ENCODE measurements around the gene PCBP3. TPM values are rescaled to one million over a fixed set of nuclear protein-coding genes. Genes with fewer than 3 reads are reported as not detected.

Gene PCBP3
- total and polyA plus RNA-seq, 2 of the 13 experiments (the other 11 are each of a cell fraction or from before 2014, with no cell fraction given): not detected

DNA sequence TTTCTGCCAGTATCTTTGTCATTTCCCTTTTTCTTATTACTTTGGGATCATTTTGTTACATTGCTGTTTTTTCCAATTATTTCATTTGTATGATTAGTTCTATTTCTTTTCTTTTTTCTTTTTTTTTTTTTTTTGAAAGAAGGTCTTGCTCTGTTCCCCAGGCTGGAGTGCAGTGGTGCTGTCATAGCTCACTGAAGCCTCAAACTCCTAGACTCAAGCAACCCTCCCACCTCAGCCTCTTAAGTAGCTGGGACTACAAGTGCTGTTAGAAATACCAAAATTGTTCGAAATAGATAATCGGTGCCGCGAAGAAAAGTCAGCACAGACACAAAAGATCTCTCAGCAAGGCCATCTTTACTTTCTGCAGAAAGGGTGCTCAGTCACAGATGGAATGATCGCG is 311.4 kb downstream of the PCBP3 start:
- H3K36me3 ChIP-seq (replicated peaks in 1 of 2; ENCODE audit: control insufficient read depth in 1 of 2, insufficient read depth in 2 of 2, low read length in 2 of 2): no peaks in the 10 kb centered on the region
- ChIA-PET POLR2A (no interaction called here), CTCF (ENCODE audit: low intra/inter-chr PET ratio, low total read pairs) (no interaction called here)
- no peak for ATAC-seq
- H3K27me3 ChIP-seq (ENCODE audit: control insufficient read depth in 1 of 2, insufficient read depth in 2 of 2, low read length in 2 of 2): peaks cover 1 to 46% of the 10 kb centered on the region in 2 experiments; a peak in 4 of 5 replicates
- H3K4me3 ChIP-seq (replicated peaks in 1 of 3; ENCODE audit: insufficient read depth in 1 of 3, low read depth in 2 of 3, low read length in 3 of 3): no peak overlapping the region
- no peak for DNase-seq (ENCODE audit: low spot score)
- no peak overlapping the region for H2AFZ ChIP-seq (ENCODE audit: low read length)
- TF ChIP-seq ZNF75D (CRISPR knock-in tag; IDR thresholded peaks at IDR 0.05; ENCODE audit: borderline replicate concordance) (no peak), ZKSCAN5 (CRISPR knock-in tag; IDR thresholded peaks at IDR 0.05) (no peak), ZNF83 (CRISPR knock-in tag; IDR thresholded peaks at IDR 0.05; ENCODE audit: borderline replicate concordance) (no peak), ZNF746 (CRISPR knock-in tag; IDR thresholded peaks at IDR 0.05) (no peak)
- TF ChIP-seq, protein P1, sequence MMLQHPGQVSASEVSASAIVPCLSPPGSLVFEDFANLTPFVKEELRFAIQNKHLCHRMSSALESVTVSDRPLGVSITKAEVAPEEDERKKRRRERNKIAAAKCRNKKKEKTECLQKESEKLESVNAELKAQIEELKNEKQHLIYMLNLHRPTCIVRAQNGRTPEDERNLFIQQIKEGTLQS (CRISPR knock-in tag; IDR thresholded peaks at IDR 0.05): no peak
- TF ChIP-seq, protein P2, sequence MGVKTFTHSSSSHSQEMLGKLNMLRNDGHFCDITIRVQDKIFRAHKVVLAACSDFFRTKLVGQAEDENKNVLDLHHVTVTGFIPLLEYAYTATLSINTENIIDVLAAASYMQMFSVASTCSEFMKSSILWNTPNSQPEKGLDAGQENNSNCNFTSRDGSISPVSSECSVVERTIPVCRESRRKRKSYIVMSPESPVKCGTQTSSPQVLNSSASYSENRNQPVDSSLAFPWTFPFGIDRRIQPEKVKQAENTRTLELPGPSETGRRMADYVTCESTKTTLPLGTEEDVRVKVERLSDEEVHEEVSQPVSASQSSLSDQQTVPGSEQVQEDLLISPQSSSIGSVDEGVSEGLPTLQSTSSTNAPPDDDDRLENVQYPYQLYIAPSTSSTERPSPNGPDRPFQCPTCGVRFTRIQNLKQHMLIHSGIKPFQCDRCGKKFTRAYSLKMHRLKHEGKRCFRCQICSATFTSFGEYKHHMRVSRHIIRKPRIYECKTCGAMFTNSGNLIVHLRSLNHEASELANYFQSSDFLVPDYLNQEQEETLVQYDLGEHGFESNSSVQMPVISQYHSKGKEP (CRISPR knock-in tag; IDR thresholded peaks at IDR 0.05): no peak
- no peaks in the 10 kb centered on the region for H3K79me2 ChIP-seq (ENCODE audit: insufficient read depth, low read length)
- no peak overlapping the region for H3K9ac ChIP-seq (ENCODE audit: insufficient read depth, low read depth, low read length)
- H3K4me2 ChIP-seq (ENCODE audit: low read depth, low read length): no peak overlapping the region
- H3K9me3 ChIP-seq (ENCODE audit: low read length): no peaks in the 10 kb centered on the region
- no TSS peak for BruUV-seq (replicated peaks)
- in situ Hi-C loops (cut with HindIII; ENCODE audit: extremely low pct_ligation_motif_present, low pct_unique_long_range_greater_than_20kb): no loop called here
- intact Hi-C loops (cut with micrococcal nuclease; ENCODE audit: unreplicated experiment): no loop called here
- 55% methylated on average over 6 of the region's 6 CpGs for WGBS (ENCODE audit: low lambda C conversion rate)
- FAIRE-seq: no peak
- H3K4me1 ChIP-seq (ENCODE audit: insufficient read depth, low read length): no peaks in the 10 kb centered on the region
- no peaks in the 10 kb centered on the region for H4K20me1 ChIP-seq (ENCODE audit: insufficient read depth, low read length)
- H3K27ac ChIP-seq (ENCODE audit: extremely low read length, insufficient read depth, low read length): no peak overlapping the region

DNA sequence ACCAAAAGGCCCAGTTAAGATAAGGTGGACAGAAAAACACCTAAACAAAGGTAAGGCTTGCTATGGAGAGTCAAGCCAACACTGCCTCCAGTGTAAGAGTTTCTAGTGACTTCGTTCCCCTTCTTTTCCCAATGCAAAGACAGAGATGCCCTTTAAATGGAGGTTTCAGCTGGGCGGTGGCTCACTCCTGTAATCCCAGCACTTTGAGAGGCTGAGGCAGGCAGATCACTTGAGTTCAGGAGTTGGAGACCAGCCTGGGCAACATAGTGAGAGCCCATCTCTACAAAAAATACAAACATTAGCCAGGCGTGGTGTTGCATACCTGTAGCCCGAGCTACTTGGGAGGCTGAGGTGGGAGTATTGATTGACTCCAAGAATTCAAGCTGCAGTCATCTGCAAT is 314.0 kb downstream of the PCBP3 start:
- 19% methylated on average over 4 of the region's 4 CpGs for WGBS (ENCODE audit: low lambda C conversion rate)
- no peaks in the 10 kb centered on the region for H3K4me1 ChIP-seq (ENCODE audit: insufficient read depth, low read length)
- in situ Hi-C loops (cut with HindIII; ENCODE audit: extremely low pct_ligation_motif_present, low pct_unique_long_range_greater_than_20kb) (no loop called here), intact Hi-C loops (cut with micrococcal nuclease; ENCODE audit: unreplicated experiment) (no loop called here)
- ChIA-PET CTCF (ENCODE audit: low intra/inter-chr PET ratio, low total read pairs) (no interaction called here), POLR2A (no interaction called here)
- DNase-seq (ENCODE audit: low spot score) (no peak), FAIRE-seq (no peak), ATAC-seq (no peak)
- H3K9ac ChIP-seq (ENCODE audit: insufficient read depth, low read depth, low read length): no peak overlapping the region
- no peaks in the 10 kb centered on the region; the same call in 1 of the 2 replicates for H3K9me3 ChIP-seq (ENCODE audit: low read length)
- no peaks in the 10 kb centered on the region for H4K20me1 ChIP-seq (ENCODE audit: insufficient read depth, low read length)
- H3K4me2 ChIP-seq (ENCODE audit: low read depth, low read length): no peak overlapping the region
- H3K79me2 ChIP-seq (ENCODE audit: insufficient read depth, low read length): no peaks in the 10 kb centered on the region
- no TSS peak for BruUV-seq (replicated peaks)
- H3K27me3 ChIP-seq (ENCODE audit: control insufficient read depth in 1 of 2, insufficient read depth in 2 of 2, low read length in 2 of 2): peaks cover 0 to 26% of the 10 kb centered on the region in 2 experiments; a peak in 2 of 5 replicates
- H3K36me3 ChIP-seq (replicated peaks in 1 of 2; ENCODE audit: control insufficient read depth in 1 of 2, insufficient read depth in 2 of 2, low read length in 2 of 2): no peaks in the 10 kb centered on the region
- no peak overlapping the region for H2AFZ ChIP-seq (ENCODE audit: low read length)
- no peak overlapping the region for H3K27ac ChIP-seq (ENCODE audit: extremely low read length, insufficient read depth, low read length)
- H3K4me3 ChIP-seq (replicated peaks in 1 of 3; ENCODE audit: insufficient read depth in 1 of 3, low read depth in 2 of 3, low read length in 3 of 3): no peak overlapping the region
- TF ChIP-seq ZNF605 (CRISPR knock-in tag; IDR thresholded peaks at IDR 0.05): no peak
- TF ChIP-seq MXI1 (IDR thresholded peaks at IDR 0.05; ENCODE audit: borderline replicate concordance, low read depth, low read length): no peak
- TF ChIP-seq NFYB (CRISPR knock-in tag; IDR thresholded peaks at IDR 0.05): no peak
- no peak for TF ChIP-seq FOSL1 (CRISPR knock-in tag; IDR thresholded peaks at IDR 0.05; ENCODE audit: borderline replicate concordance)
- no peak for TF ChIP-seq ZNF790 (CRISPR knock-in tag; IDR thresholded peaks at IDR 0.05; ENCODE audit: borderline replicate concordance)
- no peak for TF ChIP-seq HMGA1 (CRISPR knock-in tag; conservative IDR thresholded peaks at IDR 0.05)
- no peak for TF ChIP-seq U2AF1 (optimal IDR thresholded peaks at IDR 0.05; ENCODE audit: low read depth, low read length)
- TF ChIP-seq, protein P3, sequence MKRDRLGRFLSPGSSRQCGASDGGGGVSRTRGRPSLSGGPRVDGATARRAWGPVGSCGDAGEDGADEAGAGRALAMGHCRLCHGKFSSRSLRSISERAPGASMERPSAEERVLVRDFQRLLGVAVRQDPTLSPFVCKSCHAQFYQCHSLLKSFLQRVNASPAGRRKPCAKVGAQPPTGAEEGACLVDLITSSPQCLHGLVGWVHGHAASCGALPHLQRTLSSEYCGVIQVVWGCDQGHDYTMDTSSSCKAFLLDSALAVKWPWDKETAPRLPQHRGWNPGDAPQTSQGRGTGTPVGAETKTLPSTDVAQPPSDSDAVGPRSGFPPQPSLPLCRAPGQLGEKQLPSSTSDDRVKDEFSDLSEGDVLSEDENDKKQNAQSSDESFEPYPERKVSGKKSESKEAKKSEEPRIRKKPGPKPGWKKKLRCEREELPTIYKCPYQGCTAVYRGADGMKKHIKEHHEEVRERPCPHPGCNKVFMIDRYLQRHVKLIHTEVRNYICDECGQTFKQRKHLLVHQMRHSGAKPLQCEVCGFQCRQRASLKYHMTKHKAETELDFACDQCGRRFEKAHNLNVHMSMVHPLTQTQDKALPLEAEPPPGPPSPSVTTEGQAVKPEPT (CRISPR knock-in tag; IDR thresholded peaks at IDR 0.05; ENCODE audit: low read depth): no peak
- TF ChIP-seq TSC22D2 (CRISPR knock-in tag; IDR thresholded peaks at IDR 0.05; ENCODE audit: borderline replicate concordance): no peak
- no peak for TF ChIP-seq RXRA (CRISPR knock-in tag; IDR thresholded peaks at IDR 0.05)

All from HepG2 (cell line).